Putamen (tissue), 1 donor: Measurements from ENCODE around the gene NCAPG2.
"Not testable (repeated sequence)": the region's sequence is repeated elsewhere in the genome, so short reads cannot be mapped to it uniquely, and the experiment has no call there.

Experiments used
- DNase-seq: peaks from one replicate; pipeline ENCODE4 v3.0.0-alpha.2; 2016; ENCODE audit warnings: low spot score

Gene NCAPG2

GRCh38 chr7:158676171-158676840 lies 28.3 kb downstream of the NCAPG2 start:
- DNase-seq, result no peak

- no peak for DNase-seq
These were observed 31.6 kb downstream of the NCAPG2 start for GRCh38 chr7:158672975-158673374.

GRCh38 chr7:158668086-158668485 lies 36.5 kb downstream of the NCAPG2 start:
- DNase-seq, result not testable (repeated sequence)

GRCh38 chr7:158666966-158667678 lies 37.5 kb downstream of the NCAPG2 start:
- not testable (repeated sequence) for DNase-seq

GRCh38 chr7:158666401-158666800 lies 38.2 kb downstream of the NCAPG2 start:
- DNase-seq, result no peak

GRCh38 chr7:158664406-158664805 lies 40.2 kb downstream of the NCAPG2 start:
- DNase-seq, result peak; percentile 78

GRCh38 chr7:158663428-158663741 lies 41.2 kb downstream of the NCAPG2 start:
- DNase-seq, result no peak

GRCh38 chr7:158662610-158663427 lies 41.8 kb downstream of the NCAPG2 start:
- no peak for DNase-seq

- DNase-seq, result no peak
These were observed 46.1 kb downstream of the NCAPG2 start for GRCh38 chr7:158658475-158658874.

- DNase-seq, result no peak
These were observed 47.3 kb downstream of the NCAPG2 start for GRCh38 chr7:158657189-158657746.

GRCh38 chr7:158655931-158656441 lies 48.6 kb downstream of the NCAPG2 start:
- no peak for DNase-seq

GRCh38 chr7:158655507-158655906 lies 49.1 kb downstream of the NCAPG2 start:
- no peak for DNase-seq

GRCh38 chr7:158651968-158652565 lies 52.5 kb downstream of the NCAPG2 start:
- no peak for DNase-seq

- no peak for DNase-seq
These were observed 53.8 kb downstream of the NCAPG2 start for GRCh38 chr7:158650821-158651225.

- no peak for DNase-seq
These were observed 55.3 kb downstream of the NCAPG2 start for GRCh38 chr7:158649279-158649678.

- DNase-seq, result no peak
These were observed 55.8 kb downstream of the NCAPG2 start for GRCh38 chr7:158648787-158649186.

GRCh38 chr7:158648168-158648567 lies 56.4 kb downstream of the NCAPG2 start:
- DNase-seq, result no peak

- DNase-seq, result no peak
These were observed 57.2 kb downstream of the NCAPG2 start for GRCh38 chr7:158647475-158647792.

- DNase-seq, result no peak
These were observed 57.7 kb downstream of the NCAPG2 start for GRCh38 chr7:158646766-158647474.

- DNase-seq, result no peak
These were observed 58.8 kb downstream of the NCAPG2 start for GRCh38 chr7:158645842-158646241.

GRCh38 chr7:158642149-158642548 lies 62.5 kb downstream of the NCAPG2 start:
- no peak for DNase-seq

- no peak for DNase-seq
These were observed 66.6 kb downstream of the NCAPG2 start for GRCh38 chr7:158638001-158638400.
